NCI-H2196 treated with DMSO at 0.1 percent for 48 hours (cell line): ENCODE results near the gene ZNF177.

ENCODE experiments used
- DNase-seq: peaks from one replicate; lab custom pipeline; 2025; ENCODE audit not compliant: unreplicated experiment; lab: John Stamatoyannopoulos, UW

Gene ZNF177

GRCh38 chr19:9427941-9428340 is 65.1 kb downstream of the ZNF177 start:
- no peak for DNase-seq

GRCh38 chr19:9430444-9430843 is 67.6 kb downstream of the ZNF177 start:
- no peak for DNase-seq

- no peak for DNase-seq
Observed at GRCh38 chr19:9431475-9431874, 68.7 kb downstream of the ZNF177 start.
